CD4-positive, alpha-beta T cell treated with Interferon gamma for 1 hour (primary cell): ENCODE results near the gene LDB2.
"Not testable (repeated sequence)": the region's sequence is repeated elsewhere in the genome, so short reads cannot be mapped to it uniquely, and the experiment has no call there.

Experiments
- DNase-seq: peaks from one replicate; pipeline ENCODE4 v3.0.0-alpha.2; 2020

The LDB2 gene

GRCh38 chr4:16530688-16531635 is 367.5 kb downstream of the LDB2 start:
- no peak for DNase-seq

DNA sequence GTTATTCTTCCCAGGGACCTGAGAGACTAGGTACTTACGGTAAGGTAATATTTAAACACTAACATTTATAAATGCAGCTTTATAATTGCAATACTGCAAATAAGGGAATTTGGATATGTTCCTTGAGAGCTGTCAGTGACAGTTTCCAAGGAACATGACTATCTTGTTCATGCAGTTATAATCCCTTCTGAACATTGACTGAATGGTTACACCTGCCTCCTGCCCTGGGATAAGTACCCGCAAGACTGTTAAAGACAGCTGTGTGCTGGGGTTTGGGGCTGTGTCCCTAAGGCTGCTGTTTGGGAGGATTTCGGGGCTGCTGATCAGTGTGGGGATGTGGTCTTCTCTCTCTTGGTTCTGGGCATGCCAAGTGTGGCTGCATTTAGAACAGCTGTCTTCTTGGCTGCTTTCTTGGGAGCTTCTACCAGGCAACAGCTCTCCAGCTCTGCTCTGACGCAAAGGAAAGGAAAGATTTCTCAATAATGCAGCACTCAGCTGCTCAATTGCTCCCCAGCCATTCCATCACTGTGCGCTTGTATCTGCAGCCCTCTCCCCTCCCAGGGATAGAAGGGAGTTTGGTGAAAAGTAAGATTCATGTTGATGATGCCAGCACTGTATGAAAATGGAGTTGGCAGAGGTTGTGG is 373.4 kb downstream of the LDB2 start:
- DNase-seq = no peak

- no peak for DNase-seq
Observed at GRCh38 chr4:16524406-16524805, 374.0 kb downstream of the LDB2 start.

GRCh38 chr4:16523526-16523925 is 374.9 kb downstream of the LDB2 start:
- not testable (repeated sequence) for DNase-seq

GRCh38 chr4:16521156-16521915 is 377.1 kb downstream of the LDB2 start:
- no peak for DNase-seq

GRCh38 chr4:16516796-16517439 is 381.5 kb downstream of the LDB2 start:
- DNase-seq = no peak

- no peak for DNase-seq
Observed at GRCh38 chr4:16513876-16514275, 384.6 kb downstream of the LDB2 start.

DNA sequence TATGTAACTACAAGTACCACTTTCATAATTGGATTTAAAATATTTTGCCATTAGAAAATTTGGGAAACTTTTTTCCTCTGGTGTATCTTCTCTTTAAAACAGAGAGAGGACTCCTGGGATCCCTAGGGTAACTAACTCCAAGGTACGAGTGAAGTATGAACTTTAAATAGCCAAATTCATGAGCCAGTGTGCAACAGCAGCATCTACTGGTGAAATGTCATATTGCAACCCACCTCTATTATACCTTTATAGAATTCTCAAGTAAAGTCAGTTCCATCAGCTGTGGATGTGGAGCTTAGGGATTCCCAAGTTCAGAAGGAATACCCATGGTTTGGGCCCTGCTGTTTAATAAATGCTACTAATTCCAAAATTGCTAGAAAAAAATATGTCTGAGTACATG is 389.5 kb downstream of the LDB2 start:
- no peak for DNase-seq

- no peak for DNase-seq
Observed at GRCh38 chr4:16505726-16506125, 392.7 kb downstream of the LDB2 start.

DNA sequence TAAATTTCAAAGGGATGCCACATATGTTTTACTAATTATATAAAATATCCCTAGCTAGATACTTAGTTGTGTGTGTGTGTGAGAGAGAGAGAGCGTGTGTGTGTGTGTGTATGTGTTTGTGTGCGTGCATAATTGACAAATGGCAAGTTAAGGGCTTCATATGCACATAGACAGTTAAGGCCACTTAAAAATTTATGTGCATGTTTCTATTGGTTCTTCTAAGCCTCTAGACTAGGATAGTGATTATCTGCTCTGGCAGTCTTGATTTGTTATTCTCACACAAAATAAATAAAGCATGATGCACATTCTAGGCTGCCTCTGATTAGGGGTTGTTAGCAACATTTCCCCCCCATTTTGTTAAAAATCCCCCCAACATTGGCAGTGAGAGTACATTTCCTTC is 393.2 kb downstream of the LDB2 start:
- no peak for DNase-seq

DNA sequence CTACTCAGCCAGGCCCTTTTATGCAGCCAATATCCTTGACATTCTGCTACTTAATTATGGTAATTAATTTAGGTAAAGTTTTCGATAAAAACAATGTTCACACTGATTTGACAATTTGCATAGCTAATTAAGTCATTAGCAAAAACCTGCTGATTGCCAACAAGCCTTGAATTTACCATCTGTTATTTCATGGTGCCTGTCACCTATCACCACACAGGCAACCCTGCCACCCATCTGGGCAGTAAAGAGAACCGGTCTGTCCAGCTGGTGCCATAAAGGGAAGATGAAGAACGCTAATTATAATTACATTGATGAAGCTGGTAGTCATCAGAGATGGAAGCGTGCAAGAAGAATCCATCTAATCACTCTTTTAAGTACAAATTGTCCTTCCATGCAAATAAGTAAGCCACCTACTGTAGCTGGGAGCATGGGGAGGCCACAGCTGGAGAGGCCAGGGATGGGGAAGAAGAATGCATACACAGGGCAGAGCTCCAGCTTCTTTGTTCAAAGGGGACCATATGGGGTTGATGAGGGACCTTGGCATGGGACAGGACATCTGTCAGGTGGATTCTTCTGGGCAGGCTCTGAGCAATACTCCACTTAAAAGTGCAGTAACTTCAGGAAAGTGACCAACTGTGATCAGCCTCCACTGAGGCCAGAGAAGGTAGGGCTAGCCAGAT is 394.9 kb downstream of the LDB2 start:
- no peak for DNase-seq

DNA sequence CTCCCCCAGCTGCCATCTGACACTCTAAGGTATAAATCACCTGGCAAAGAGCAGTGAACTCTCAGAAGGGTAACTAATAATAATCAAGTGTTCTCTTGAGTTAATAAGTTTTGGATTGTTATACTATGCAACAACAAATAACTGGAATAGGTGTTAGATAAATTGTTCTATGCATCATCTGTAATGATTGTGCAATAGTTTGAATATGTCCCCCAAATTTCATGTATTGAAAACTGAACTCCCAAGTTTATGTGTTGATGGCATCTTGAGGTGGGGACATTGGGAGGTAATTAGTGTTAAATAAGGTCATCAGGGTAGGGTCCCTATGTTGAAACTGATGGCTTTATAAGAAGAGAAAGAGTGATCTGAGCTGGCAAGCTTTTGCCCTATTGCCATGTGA is 399.5 kb downstream of the LDB2 start:
- no peak for DNase-seq

DNA sequence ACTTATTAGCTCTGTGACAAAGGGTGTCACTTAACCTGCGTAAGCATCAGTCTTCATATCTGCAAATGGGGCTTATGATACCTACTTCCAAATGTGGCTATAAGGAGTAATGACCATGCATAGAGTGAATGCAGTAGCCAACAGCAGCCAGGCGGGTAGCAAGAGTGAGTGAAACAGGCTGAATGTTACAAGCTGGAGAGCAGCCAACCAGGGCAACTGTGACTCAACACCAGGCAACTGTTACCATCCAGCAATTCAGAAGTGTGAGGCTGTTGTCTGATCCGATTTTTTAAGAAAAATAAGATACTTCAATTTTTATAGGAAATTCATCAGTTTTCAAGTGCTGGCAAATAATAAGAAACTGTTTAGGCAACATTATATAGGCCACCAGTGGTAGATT is 401.9 kb downstream of the LDB2 start:
- no peak for DNase-seq

DNA sequence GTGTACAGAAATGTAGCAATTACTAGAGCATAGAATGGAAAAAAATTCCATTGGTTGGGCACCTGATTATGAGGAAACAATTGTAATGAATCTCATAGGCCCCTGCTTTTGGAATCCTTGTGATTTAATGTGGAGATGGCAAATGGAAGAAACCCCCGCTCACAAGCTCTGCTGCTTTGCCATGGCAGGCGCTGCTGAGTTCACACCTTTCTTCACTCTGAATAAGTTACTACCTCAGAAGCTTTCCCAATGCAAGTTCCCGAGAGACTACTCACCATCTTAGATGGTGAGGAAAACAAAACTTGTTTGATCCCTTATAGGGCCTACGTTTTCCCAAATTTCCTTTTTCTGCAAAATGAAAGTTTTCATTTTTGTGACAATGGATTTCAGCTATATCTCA is 405.6 kb downstream of the LDB2 start:
- DNase-seq = no peak

GRCh38 chr4:16489226-16489625 is 409.2 kb downstream of the LDB2 start:
- DNase-seq = no peak

DNA sequence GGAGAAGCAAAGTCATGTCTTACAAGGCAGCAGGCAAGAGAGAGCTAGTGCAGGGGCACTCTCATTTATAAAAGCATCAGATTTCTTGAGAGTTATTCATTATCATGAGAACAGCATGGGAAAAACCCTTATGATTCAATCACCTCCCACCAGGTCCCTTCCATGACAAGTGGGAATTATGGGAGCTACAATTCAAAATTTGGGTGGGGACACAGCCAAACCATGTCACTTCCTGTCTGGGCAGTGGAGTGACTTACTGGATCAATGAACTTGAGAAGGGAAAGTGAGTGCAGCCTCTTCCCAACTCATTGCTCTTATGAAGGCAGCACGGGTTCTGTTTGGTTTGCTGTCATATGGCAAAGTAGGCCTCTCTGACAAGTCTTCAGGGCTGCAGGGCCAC is 410.4 kb downstream of the LDB2 start:
- DNase-seq = no peak

- no peak for DNase-seq
Observed at GRCh38 chr4:16484711-16485110, 413.7 kb downstream of the LDB2 start.

GRCh38 chr4:16483540-16483939 is 414.9 kb downstream of the LDB2 start:
- no peak for DNase-seq

GRCh38 chr4:16480011-16480410 is 418.4 kb downstream of the LDB2 start:
- DNase-seq = no peak

- DNase-seq = no peak
Observed at GRCh38 chr4:16472537-16472936, 425.9 kb downstream of the LDB2 start.

- DNase-seq = no peak
Observed at GRCh38 chr4:16467061-16467460, 431.4 kb downstream of the LDB2 start.

DNA sequence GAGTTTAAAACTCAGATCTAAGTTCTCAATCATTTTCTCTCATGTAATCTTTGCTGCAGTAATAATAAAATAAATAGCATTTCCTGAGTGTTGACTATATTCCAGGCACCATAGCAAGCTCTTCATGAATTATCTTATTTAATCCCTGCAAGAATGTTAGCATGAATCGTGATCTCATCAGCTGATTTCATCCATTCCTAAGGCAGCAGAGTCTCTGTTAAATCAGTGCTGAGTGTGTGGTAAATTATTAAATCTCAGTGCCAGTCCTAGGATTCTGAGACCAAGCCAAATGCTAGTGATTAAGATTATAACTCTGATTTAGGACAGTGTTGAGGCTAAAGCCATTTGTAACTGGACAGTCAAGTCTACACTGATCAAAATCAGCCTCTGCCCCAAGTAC is 431.9 kb downstream of the LDB2 start:
- DNase-seq = no peak

GRCh38 chr4:16464651-16465050 is 433.8 kb downstream of the LDB2 start:
- no peak for DNase-seq
